ENCODE data around the gene RIC3. TPM values are rescaled to one million over a fixed set of nuclear protein-coding genes. Genes with fewer than 3 reads are reported as not detected.

The RIC3 gene
- total RNA-seq, 1 donor from 2014 or later = 5.3 TPM

DNA sequence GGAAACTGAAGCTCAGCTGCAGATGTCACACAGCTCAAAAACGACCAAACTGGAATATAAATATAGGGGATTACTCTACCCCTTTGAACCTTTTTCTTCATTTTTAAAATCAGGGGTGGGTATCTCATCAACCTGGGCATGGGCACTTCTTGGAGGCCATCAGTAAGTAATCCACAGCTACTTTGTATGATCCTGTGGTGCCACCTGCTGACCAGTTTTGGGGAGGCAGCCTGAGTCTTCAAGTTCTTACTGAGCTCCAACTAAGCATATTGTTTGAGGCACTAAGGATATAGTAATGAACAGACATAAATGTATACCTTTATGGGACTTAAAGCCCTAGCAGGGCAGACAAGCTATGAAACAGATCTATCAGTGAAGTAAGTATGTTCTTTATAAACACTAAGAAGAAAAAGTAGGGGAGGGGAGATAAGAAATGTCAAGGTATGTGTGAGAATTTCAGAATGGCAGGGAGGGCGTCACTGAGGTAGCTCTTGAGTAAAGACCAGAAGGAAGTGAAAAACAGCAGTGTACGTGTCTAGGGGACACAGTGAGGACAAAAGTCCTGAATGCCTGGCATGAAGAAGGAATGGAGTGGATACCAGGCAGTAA, 69.4 kb downstream of the RIC3 start:
- Histone ChIP-seq H3K36me3 (peaks cover 22 to 75% of the 10 kb centered on the region in 2 donors), H3K9me3 (no peaks in the 10 kb centered on the region), H3K27me3 (no peaks in the 10 kb centered on the region), H3K27ac (no peak overlapping the region), H3K4me3 (no peak overlapping the region), H3K4me1 (no peaks in the 10 kb centered on the region)
- DNase-seq (ENCODE audit: low spot score in 2 of 2) = peak in 1 of 2 donors; percentile 86
- intact Hi-C loops (cut with DNase I) = loop anchor here (2.0 kb wide), 3 partner anchors 67 to 207 kb away; no protein-coding TSS in a partner anchor
- TF ChIP-seq, protein P1, sequence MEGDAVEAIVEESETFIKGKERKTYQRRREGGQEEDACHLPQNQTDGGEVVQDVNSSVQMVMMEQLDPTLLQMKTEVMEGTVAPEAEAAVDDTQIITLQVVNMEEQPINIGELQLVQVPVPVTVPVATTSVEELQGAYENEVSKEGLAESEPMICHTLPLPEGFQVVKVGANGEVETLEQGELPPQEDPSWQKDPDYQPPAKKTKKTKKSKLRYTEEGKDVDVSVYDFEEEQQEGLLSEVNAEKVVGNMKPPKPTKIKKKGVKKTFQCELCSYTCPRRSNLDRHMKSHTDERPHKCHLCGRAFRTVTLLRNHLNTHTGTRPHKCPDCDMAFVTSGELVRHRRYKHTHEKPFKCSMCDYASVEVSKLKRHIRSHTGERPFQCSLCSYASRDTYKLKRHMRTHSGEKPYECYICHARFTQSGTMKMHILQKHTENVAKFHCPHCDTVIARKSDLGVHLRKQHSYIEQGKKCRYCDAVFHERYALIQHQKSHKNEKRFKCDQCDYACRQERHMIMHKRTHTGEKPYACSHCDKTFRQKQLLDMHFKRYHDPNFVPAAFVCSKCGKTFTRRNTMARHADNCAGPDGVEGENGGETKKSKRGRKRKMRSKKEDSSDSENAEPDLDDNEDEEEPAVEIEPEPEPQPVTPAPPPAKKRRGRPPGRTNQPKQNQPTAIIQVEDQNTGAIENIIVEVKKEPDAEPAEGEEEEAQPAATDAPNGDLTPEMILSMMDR (IDR thresholded peaks at IDR 0.05) = peak; percentile 59 to 77 (median 65)

DNA sequence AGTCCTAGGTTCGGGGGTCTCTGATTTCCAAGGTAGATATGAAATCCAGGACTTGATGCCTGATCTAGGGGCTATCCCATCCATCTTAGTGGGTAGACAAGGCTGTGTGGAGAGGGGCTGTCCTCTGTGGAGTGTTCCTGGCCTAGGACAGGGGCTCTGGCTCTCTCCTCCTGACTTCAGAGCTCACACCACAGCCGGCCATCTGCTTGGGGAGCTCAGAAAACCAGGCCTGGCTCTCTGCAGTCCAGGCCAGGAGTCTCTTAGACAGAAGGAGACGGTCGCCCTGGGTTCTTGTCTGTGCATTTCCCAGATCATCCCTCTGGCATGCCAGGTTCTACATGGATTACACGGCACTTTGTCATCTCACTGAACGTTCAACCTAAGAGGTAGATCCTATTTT, 69.9 kb downstream of the RIC3 start:
- Histone ChIP-seq H3K27ac (no peak overlapping the region), H3K4me1 (no peaks in the 10 kb centered on the region), H3K36me3 (peaks cover 25 to 75% of the 10 kb centered on the region in 2 donors), H3K4me3 (no peak overlapping the region), H3K9me3 (no peaks in the 10 kb centered on the region), H3K27me3 (no peaks in the 10 kb centered on the region)
- DNase-seq (ENCODE audit: low spot score in 2 of 2) = no peak
- intact Hi-C loops (cut with DNase I) = loop anchor here (2.0 kb wide), 3 partner anchors 66 to 206 kb away; no protein-coding TSS in a partner anchor
- TF ChIP-seq, protein P1 (IDR thresholded peaks at IDR 0.05) = no peak

DNA sequence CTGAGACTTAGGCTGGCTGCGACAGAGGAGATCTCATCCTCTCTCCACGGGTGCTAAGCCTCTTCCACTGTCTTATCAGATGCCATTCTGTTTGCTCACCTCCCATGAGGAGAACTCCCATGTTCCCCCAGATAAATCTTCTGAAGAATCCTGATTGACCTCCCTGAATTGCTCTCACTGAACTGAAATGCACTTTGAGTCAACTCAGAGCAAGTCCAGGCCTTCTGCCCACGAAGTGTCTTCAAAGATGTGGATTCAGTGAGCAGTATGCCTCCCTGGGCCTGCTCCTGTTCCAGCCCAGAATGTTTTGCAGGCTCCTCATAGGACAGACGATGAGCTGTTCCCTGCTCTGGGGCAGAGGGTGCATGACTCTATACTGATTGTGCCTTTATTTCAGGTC, 70.5 kb downstream of the RIC3 start:
- TF ChIP-seq, protein P1 (IDR thresholded peaks at IDR 0.05) = no peak
- H3K36me3 ChIP-seq = peaks cover 26 to 74% of the 10 kb centered on the region in 2 donors
- no peak overlapping the region for H3K27ac ChIP-seq
- intact Hi-C loops (cut with DNase I) = loop anchor here (2.0 kb wide), 3 partner anchors 66 to 206 kb away; no protein-coding TSS in a partner anchor
- H3K9me3 ChIP-seq = no peaks in the 10 kb centered on the region
- H3K27me3 ChIP-seq = no peaks in the 10 kb centered on the region
- no peak overlapping the region for H3K4me3 ChIP-seq
- no peaks in the 10 kb centered on the region for H3K4me1 ChIP-seq
- no peak for DNase-seq (ENCODE audit: low spot score in 2 of 2)

DNA sequence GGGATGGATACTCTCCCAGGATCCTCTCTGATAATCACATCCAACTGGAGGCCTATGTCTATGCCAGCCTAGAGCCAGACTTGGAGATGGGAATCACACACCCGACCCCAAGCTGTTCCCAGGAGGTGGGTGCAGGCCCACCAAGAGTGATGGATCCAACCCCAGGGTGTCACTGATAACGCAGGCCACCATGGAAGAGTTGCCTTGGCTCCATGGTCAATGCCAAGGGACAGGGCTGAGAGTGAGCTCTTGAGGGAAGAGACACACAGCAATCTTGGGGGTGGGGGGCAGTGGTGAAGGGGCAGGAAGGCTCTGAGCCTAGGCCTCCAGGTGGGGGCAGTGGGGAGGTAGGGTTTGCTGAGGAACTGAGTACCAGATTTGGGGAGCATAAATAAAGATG, 70.9 kb downstream of the RIC3 start:
- no peak overlapping the region for H3K4me3 ChIP-seq
- H3K27me3 ChIP-seq = no peaks in the 10 kb centered on the region
- H3K27ac ChIP-seq = no peak overlapping the region
- TF ChIP-seq, protein P1 (IDR thresholded peaks at IDR 0.05) = no peak
- no peaks in the 10 kb centered on the region for H3K4me1 ChIP-seq
- peaks cover 26 to 72% of the 10 kb centered on the region in 2 donors for H3K36me3 ChIP-seq
- H3K9me3 ChIP-seq = no peaks in the 10 kb centered on the region
- DNase-seq (ENCODE audit: low spot score in 2 of 2) = peak in 1 of 2 donors; percentile 52
- intact Hi-C loops (cut with DNase I) = loop anchor here (2.0 kb wide), 3 partner anchors 65 to 205 kb away; no protein-coding TSS in a partner anchor

DNA sequence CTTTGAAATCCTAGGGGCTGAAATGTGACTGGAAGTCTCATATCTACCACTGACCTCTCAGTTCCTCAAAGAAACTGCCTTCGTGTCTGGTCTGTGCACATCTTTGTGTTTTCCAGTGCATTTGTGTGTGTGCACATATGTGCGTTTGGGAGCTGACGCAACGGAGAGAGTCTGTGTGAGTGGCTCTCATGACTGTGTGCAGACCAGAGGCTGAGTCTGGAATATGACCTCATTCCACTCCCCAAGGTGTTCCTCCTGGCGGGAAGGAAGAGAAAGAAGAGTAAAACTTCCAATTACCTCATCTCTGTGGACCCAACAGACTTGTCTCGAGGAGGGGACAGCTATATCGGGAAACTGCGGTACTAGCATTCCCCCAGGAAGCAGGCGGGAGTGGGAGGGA, 71.4 kb downstream of the RIC3 start:
- TF ChIP-seq, protein P1 (IDR thresholded peaks at IDR 0.05) = no peak
- H3K9me3 ChIP-seq = no peaks in the 10 kb centered on the region
- no peak overlapping the region for H3K27ac ChIP-seq
- H3K27me3 ChIP-seq = no peaks in the 10 kb centered on the region
- H3K4me1 ChIP-seq = no peaks in the 10 kb centered on the region
- H3K36me3 ChIP-seq = peaks cover 26 to 71% of the 10 kb centered on the region in 2 donors
- peak in 1 of 2 donors; percentile 59 for DNase-seq (ENCODE audit: low spot score in 2 of 2)
- intact Hi-C loops (cut with DNase I) = no loop called here
- H3K4me3 ChIP-seq = no peak overlapping the region
